Astrocyte of the cerebellum (primary cell): Measurements from ENCODE around the gene PLEKHO2.

Experiments used
- DNase-seq: peaks from one replicate; pipeline ENCODE4 v3.0.0-alpha.2; 2011; ENCODE audit warnings: low read depth
- H3K4me3 ChIP-seq: 2 replicates; pipeline ENCODE4 v1.5.1; 2011; ENCODE audit warnings: mild to moderate bottlenecking, low read depth, low read length, moderate library complexity
- CTCF ChIP-seq: IDR thresholded peaks from 2 replicates; pipeline ENCODE4 v1.5.1; 2012; ENCODE audit warnings: low read length, low read depth, moderate library complexity, mild to moderate bottlenecking; ENCODE audit errors: missing control alignments
- in situ Hi-C: cut with HindIII; loops from 2 replicates; pipeline ENCODE4 v1.10.0; 2017; ENCODE audit warnings: low sequenced_read_pairs

PLEKHO2 gene

GRCh38 chr15:64847876-64848716 lies 6.4 kb downstream of the PLEKHO2 start:
- TF ChIP-seq CTCF, result no peak
- DNase-seq, result no peak
- in situ Hi-C loops, result no loop called here
- no peak overlapping the region for H3K4me3 ChIP-seq

GRCh38 chr15:64850778-64851502 lies 9.2 kb downstream of the PLEKHO2 start:
- no peak for TF ChIP-seq CTCF
- no peak for DNase-seq
- H3K4me3 ChIP-seq, result no peak overlapping the region
- in situ Hi-C loops, result no loop called here

- in situ Hi-C loops, result no loop called here
- peak; percentile 24 for DNase-seq
- no peak overlapping the region for H3K4me3 ChIP-seq
- no peak for TF ChIP-seq CTCF
Observed at GRCh38 chr15:64851503-64851840, 9.8 kb downstream of the PLEKHO2 start.

GRCh38 chr15:64854041-64854440 lies 12.3 kb downstream of the PLEKHO2 start:
- in situ Hi-C loops, result no loop called here
- DNase-seq, result no peak

GRCh38 chr15:64854526-64854925 lies 12.8 kb downstream of the PLEKHO2 start:
- no peak overlapping the region for H3K4me3 ChIP-seq
- in situ Hi-C loops, result no loop called here
- TF ChIP-seq CTCF, result no peak
- no peak for DNase-seq

More at GRCh38 chr15:64854041-64854440, 12.3 kb downstream of the PLEKHO2 start:
- TF ChIP-seq CTCF, result no peak
- H3K4me3 ChIP-seq, result no peak overlapping the region

GRCh38 chr15:64855205-64855975 lies 13.7 kb downstream of the PLEKHO2 start:
- DNase-seq, result no peak
- TF ChIP-seq CTCF, result no peak
- in situ Hi-C loops, result no loop called here
- no peak overlapping the region for H3K4me3 ChIP-seq
